Measurements from ENCODE around the gene PRODH.
"Not testable (repeated sequence)": the region's sequence is repeated elsewhere in the genome, so short reads cannot be mapped to it uniquely, and the experiment has no call there.

PRODH gene

DNA sequence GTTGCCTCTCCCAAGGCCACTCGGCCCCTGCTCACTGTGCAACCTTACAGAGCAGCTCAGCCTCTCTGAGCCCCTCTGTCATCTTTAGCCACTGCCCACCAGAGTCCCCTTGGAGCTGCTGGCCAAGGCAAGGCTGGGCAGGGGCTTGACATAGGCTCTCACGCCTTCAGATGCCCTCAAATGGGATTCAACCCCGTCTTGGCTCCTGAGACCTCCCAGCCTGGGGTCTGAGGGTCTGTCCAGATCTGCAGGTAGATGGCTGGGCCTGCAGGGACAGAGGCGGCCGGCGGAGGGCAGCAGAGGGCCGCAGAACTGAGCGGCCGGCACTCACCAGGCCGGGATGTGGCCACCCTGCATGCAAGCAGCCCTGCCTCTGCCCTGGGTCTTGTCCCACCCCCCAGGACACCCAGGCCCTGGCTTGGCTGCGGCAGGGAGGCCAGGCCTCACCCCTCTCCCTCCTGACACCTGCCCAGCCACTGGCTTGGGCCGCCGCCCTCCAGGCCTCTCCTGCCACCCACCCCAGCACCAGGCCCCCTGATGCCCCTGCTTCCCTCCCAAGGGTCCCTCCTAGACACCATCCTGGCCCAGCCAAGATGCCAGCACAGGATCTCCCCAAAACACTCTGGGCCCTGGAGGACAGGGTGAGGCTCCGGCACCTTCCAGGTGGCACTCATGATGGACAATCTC lies 18.4 kb upstream of the PRODH start:
- peak; percentile 49 to 54 for DNase-seq

DNA sequence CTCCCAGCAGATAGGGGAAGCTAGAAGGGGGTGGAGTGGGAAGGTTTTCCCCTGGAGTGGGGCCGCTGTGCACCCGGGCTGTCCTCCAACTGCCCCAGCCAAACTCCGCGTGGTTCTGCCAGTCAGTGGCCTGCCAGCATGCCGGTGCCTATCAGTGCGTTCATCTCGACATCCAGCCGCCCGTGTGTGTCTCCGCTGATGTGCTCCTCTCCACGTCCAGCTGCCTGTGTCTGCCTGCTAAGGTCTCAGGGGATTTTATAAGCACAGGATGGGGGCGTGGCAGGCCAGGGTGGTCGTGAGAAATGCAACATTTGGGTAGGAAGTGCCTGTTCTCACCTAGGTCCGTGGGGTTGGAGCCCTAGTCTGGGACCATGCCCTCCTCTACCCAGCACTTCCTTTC lies 17.0 kb upstream of the PRODH start:
- DNase-seq = not testable (repeated sequence)

DNA sequence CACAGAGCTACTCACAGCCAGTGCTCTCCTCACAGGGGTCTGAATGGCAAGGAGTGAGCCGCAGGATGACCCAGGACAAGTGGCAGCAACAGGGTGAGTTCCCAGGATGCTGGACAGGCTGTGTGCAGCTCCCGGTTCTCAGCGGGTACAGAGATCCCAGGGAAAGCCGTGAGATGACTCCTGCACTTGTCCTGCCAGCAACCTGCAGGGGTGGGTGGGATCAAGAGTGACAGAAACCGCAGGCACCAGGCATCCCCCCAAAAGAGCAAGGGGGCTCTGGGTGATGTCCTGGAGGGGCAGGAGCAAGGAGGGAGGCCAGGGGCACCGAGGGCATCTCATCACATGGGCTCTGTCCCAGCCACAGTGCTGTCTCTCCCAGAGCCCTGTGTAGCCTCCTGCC lies 15.9 kb upstream of the PRODH start:
- peak in 1 of 2 donors; percentile 3 for DNase-seq

DNA sequence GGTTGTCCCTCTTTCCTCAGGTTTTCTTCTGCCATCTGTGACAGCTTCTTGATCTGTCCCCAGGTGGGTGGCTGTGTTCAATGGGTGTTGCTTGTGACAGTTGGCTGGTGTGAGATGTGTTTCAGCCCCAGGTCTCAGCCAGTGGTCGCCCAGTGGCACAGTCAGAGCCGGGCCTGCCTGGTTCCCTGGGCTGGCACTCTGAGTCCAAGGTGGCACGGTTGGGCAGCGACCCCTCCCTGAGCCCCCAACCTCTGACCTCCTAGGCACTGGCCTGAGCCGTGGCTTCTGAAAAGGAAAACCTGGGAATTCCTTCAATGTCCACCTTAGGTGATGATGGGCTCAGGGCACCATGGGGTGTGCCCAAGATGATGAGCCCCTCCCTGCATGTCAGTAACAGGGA lies 14.0 kb upstream of the PRODH start:
- peak in 1 of 2 donors; percentile 7 for DNase-seq

DNA sequence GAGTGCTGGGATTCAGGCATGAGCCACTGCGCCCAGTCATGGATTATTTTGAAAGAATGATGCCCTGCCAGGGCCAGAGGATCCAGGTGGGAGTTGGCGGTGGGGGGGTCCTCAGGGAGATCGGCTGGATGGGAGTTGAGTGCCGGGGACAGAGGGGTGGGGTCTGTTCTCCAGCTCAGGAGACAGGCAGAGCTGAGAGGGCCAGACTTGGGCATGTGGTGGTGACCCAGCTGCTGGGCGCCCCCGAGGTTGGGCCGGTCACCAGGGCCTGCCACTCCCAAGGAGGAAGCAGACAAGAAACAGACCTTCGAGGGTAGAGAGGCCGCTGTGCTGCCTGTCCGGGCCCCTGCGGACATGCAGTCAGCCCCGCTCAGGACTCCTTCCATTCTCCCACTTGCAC lies 11.8 kb upstream of the PRODH start:
- no peak for DNase-seq

DNA sequence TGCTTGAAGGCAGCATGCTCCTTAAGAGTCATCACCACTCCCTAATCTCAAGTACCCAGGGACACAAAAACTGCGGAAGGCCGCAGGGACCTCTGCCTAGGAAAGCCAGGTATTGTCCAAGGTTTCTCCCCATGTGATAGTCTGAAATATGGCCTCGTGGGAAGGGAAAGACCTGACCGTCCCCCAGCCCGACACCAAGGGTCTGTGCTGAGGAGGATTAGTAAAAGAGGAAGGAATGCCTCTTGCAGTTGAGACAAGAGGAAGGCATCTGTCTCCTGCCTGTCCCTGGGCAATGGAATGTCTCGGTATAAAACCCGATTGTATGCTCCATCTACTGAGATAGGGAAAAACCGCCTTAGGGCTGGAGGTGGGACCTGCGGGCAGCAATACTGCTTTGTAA lies 11.0 kb upstream of the PRODH start:
- not testable (repeated sequence) for DNase-seq

DNA sequence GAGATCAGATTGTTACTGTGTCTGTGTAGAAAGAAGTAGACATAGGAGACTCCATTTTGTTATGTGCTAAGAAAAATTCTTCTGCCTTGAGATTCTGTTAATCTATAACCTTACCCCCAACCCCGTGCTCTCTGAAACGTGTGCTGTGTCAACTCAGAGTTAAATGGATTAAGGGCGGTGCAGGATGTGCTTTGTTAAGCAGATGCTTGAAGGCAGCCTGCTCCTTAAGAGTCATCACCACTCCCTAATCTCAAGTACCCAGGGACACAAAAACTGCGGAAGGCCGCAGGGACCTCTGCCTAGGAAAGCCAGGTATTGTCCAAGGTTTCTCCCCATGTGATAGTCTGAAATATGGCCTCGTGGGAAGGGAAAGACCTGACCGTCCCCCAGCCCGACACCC lies 2.6 kb upstream of the PRODH start:
- not testable (repeated sequence) for DNase-seq

DNA sequence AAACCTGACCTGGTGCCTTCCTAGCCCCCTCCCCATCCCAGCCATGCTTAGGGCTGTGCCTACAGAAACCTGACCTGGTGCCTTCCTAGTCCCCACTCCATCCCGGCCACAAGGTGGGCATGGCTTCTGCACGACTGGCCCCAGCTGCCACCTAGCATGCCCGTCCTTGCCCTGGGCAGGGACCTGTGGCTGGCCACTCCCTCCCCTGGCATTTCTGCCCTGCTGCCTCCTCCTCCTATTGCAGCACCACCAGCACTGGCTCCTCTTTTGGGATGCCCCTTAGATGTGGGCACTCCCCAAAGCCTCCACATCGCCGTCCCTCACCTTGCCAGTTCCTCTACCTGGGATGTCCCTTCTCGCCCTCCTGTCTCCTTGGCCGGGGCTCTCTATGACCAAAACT lies 1.4 kb downstream of the PRODH start:
- not testable (repeated sequence) for DNase-seq

DNA sequence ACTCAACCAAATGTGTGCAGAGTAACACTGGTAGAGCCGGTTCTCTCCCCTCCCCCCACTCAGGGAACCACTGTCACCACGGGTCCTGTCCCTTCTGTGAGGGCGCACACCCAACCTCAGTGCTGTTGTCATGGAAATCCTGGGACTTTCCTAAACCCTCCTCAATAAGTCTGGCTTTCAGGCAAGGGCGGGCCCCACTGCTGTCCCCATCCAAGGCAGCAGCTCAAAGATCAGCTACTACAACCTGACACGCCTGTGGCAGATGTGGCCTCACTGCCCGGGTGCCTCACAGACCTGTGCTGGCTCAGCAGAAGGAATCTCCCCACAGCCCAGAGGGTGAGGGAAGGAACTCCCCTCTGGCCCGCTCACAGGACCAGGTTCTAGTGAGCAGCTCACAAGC lies 2.2 kb downstream of the PRODH start:
- no peak for DNase-seq

DNA sequence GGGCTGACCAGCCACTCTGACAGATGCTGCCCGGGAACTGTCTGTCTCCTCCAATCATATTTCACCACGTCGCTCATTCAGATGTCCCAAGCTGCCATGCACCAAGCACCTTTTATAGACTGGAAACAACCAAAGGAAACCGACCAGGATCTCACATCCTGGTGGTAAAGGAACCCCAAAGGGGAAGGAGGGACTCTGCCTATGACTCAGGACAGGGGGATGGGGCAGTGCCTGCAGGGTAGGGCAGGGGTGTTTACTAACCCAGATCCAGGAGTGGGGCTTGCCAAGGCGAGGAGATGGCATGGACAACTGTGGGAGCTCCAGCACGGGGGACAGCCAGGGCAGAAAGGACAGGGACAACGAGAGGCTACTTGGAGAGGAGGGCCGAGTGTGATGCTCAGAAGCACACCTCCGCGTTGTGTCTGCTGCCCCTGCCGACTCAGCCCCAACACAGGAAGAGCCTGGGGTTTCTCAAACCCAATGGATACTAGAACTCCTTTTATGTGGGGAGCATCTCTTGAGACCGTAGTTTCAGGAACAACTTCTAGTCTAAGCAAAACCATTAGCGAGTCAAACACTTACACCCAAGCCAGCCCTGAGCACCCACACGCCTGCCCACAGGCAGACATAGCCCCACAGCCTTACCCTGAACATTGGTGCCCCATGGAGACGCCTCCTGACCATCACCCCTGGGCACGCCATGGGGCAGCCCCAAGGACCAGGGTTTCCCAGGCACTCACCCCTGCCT lies 4.0 kb downstream of the PRODH start:
- no peak for DNase-seq

DNA sequence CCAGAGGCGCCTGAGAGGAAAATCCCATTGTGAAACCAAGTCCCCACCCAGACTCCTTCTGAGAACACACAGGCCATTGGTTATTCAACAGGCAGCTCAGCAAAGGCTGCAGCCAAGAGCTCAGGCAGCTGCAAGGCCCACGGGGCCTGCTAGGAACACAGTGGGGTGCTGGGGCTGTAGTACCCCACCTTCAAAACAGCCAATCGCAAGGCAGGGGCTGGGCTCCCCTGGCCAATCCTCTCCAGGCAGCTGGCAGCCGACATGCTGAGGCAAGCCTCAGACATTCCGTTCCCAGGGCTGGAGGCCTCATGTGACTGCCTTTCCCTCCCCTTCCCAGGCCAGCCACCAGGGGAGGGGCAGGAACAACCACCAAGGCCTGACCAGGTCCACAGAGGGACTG lies 6.6 kb downstream of the PRODH start:
- no peak for DNase-seq

DNA sequence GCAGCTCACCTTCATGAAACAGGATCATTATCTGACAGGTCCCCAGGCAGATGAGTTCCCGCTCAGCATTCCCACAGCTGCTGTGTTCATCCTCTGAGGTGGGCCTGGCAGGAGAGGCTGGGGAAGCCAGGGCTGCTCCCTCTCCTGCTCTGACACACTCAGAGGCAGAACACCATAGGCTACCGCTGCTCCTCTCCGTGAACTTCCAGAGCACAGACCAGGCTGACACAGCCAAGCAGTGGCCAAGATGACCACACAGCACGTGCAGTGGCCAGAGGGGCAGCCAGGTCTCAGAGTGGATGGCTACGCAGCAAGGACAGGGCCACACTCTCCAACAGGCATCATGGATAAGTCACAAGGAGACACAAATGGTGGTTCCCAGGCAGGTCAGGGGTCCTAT lies 8.5 kb downstream of the PRODH start:
- no peak for DNase-seq

DNA sequence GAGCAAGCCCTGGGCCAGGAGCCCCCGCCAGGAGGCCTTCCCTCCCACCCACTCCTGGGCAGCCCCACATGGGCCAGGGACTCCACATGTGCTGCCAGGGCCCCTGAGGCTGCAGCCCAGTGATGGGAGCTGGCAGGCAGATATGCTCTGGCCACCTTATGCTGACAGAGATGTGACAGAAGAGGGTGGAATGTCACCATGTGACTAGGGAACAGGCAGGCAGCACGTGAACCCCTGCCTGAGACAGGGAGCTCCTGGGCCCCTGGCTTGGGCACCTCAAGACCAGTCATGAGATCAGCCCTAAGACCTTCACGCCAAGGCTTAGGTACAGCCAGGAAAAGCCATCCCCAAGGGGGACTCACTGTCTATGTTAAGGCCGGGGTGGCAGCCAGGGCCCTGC lies 9.1 kb downstream of the PRODH start:
- no peak for DNase-seq

DNA sequence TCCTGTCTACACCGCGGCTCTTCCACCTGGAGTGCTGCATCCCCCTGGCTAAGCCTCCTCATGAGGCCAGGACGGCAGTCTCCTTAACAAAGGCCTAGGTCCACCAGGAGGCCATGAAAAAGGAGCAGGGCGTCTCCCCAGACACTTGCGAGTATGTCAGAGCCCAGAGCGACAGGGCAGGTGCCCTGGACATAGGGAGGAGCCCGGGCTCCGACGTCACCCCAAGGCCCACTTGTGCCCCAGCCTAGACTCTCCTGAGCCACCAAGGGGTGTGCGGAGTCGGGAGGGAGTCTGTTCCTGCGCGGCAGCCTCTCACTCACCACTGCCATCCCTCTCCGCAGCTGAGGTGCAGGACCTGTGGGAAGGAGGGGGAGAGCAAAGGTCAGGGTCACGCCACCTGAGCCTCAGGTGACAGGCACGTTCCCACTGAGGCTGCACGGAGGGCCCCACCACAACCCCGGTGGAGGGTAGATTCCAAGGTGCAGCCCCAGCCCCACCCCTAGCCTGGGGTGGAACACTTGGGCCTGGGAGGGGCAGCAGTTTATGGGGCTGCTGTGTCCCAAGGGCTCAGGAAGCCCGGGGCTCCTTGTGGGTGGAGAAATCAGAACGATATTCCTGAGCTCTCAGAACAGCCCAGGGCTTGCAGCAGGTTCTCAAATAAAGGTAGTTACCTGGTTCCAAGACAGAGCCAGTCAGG lies 10.6 kb downstream of the PRODH start:
- DNase-seq = no peak

DNA sequence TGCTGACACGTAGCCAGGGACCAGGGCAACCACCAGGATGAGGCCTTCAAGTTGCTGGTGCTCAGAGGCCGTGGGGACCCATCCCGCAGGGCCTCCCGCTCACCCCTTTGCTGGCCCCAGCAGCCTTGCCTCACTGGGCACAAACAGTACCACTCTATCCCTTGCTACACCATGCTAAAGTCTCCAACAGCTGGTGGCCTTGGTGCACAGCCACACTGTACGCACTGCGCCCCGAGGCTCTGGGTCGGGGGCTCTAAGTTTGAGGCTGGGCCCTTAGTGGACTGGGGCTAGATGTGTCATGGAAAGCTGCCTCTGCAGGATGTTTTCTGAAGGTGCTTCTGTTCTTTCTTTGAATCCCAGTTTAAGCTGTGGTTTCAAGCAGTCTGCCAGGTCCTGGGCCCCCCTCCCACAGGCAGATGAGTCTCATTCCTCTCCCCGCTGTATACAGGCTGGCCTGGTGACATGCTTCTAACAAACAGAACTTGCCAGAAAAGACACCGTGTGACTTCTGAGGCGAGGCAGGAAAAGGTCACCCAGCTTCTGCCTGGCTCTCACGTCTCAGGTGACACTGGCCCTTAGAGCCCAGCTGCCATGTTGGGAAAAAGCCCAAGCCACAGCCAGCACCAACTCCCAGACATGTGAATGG lies 15.7 kb downstream of the PRODH start:
- DNase-seq = not testable (repeated sequence)

DNA sequence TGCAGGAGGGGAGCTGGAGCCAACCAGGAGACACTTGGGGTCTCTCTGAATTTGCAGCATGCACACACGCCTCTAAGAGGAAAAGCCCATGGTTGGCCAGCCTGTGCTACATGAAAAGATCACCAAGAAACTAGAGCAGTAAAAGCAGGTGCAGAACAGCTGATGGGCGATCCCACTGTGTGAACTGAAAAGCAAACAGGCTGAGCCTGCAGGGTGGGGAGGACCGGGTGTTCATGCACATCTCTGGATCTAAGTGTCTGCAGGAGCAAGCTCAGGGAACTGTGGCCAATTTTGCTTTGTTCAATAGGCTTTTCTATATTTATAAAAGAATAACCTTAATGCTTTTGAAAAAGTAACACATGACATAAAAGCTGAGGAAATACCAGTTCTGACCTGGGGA lies 18.3 kb downstream of the PRODH start:
- DNase-seq = not testable (repeated sequence)

DNA sequence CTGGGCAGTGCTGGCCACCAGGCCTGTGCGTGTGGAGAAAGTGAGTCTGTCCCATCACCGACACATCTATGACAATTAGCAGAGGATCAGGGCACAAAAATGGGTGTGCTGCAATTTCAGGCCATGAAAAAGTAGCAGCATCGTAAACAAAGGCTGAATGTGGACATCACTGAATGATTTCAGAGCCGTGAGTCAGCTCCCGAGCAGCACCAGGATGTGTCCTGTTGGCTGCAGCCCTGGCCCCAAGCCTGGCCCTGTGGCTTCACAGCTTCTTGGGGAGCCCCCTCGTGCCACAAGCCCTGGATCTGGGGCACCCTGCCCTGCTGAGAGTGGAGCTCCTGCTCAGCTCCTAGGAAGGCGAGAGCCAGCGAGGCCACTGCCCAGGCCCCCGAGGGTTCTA lies 20.5 kb downstream of the PRODH start:
- DNase-seq = not testable (repeated sequence)

DNA sequence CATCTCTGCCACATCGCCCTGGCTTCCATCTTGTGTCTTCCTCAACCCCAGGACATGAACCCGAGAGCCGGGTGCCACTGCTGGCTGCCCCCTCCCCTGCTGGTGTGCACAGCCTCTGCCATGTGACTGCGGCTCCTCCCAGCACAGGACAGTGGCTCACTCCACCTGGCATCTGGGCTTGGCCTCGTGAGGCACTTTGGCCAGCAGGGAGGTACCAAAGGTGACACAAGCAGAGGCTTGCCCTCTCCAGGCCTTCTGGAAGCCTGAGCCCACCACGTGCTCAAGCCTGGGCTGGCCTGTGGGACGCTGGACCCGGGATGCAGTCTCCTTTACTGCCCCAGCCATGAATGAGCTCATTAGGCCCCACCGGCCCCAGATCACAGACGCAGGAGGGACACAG lies 21.5 kb downstream of the PRODH start:
- DNase-seq = not testable (repeated sequence)

DNA sequence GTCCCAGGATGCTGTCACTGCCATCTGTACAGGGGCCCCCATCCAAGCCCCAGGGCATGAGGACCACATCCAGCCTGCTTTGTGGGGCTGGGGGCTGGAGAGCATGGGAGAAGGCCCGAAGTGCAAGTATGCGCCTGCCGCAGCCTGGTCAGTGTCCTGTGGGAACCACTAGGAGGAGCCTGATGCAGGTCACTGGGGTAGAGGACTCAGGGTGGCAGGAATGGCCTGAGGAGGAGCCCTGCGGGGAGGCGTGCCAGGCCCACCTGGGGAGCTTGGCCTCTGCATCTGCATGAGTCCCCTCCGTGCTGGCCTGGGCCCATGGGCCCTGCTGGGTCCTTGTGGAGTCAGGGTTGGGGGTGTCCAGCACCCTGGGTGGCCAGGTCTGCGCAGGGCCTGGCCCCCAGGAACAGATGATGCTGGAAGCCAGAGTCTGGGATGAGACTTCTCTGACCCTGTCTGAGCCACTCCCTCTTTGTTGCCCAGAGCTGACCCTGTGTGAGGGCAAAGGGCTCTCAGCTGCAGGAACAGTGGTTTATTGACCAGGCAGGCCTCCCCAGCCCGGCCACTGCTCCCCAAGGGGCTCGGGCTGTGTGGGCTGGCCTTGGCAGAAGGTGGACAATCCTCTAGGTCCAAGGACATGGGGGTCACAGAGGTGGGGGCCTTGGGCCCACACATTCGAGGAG lies 23.7 kb downstream of the PRODH start:
- DNase-seq = not testable (repeated sequence)

DNA sequence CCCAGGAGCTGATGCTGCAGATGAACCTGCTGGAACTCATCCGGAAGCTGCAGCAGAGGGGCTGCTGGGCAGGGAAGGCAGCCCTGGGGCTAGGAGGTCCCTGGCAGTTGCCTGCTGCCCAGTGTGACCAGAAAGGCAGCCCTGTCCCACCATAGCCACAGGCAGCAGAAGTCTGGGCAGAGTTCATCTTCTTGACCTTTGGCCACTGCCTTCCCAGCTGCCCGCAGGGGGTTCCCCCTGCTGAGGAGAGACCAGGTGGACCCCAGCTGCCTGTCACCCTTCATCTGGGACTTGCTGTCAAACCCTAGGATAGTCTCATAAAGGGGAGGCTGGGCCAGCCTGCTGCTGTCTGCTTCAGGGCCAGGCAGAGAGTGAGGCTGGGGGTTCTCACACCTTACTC lies 24.6 kb downstream of the PRODH start:
- DNase-seq = not testable (repeated sequence)

DNA sequence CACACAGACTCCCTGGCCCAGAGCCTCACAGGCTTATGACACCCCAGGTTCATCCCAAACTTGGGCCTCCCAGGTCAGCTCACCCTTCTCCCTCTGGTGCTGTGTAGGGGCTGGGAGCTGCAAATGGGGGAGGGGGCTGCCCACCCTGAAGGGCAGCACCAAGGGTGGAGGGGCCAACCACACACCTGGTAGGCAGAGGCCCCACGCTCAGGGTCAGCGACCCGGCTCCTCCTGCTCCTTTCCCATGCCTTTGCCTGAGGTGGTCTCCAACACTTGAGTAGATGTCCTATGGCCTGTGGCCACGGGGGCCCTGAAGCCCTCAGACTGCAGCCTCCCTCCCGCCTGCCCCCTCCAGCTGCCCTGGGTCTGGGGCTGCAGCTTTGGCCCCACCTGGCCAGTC lies 26.5 kb downstream of the PRODH start:
- DNase-seq = no peak

DNA sequence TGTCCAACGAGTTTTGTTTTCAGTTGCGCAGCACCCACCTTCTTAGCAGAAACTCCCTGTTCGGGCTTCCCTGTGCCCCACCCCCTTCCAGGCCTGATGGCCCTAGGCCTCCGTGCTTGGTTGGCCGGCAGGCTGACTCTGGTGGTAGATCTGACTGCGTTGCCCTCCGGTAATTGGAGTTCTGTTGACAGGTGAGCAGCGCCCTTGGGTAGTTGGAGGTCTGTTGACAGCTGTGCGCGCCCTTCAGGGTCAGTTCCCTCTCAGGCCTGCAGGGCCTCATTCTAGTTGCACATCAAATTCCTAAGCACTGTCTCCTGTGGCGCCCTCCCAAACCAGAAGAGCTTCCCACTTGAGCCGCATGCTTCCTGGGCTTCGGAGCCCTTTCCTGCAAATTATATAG lies 29.2 kb downstream of the PRODH start:
- DNase-seq = no peak

DNA sequence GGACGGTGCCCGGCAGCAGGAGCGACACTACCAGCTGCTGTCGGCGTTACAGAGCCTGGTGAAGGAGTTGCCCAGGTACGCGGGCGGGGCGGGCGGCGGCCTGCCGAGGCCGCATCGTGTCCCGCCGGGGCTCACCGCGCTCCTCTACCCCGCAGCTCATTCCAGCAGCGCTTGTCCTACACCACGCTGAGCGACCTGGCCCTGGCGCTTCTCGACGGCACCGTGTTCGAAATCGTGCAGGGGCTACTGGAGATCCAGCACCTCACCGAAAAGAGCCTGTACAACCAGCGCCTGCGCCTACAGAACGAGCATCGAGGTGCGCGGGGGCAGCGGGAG lies 29.7 kb downstream of the PRODH start:
- not testable (repeated sequence) for DNase-seq
